ENCODE measurements around the gene DCXR. TPM values are rescaled to one million over a fixed set of nuclear protein-coding genes. Genes with fewer than 3 reads are reported as not detected.
A peak's percentile ranks its signal among the peaks of the same experiment; 100 is the strongest.

The DCXR gene
- total RNA-seq, 1 donor from 2014 or later = 36.5 TPM

- H3K36me3 Mint-ChIP-seq = peaks cover 3% of the 10 kb centered on the region
- Histone ChIP-seq H3K27me3 (no peaks in the 10 kb centered on the region), H3K4me1 (no peaks in the 10 kb centered on the region), H3K4me2 (no peak overlapping the region), H3K9me3 (ENCODE audit: low read depth) (no peaks in the 10 kb centered on the region), H3K4me3 (no peak overlapping the region), H3K27ac (peak overlapping the region; percentile 13), H3K9ac (no peak overlapping the region), H4K20me1 (ENCODE audit: low read depth) (peaks cover 8% of the 10 kb centered on the region), H3F3A (ENCODE audit: low read depth) (no peaks in the 10 kb centered on the region), H3K36me3 (no peaks in the 10 kb centered on the region), H2AFZ (replicated peaks) (no peak overlapping the region), H3K79me2 (ENCODE audit: low read depth) (peaks cover under 1% of the 10 kb centered on the region)
- no peak for DNase-seq (ENCODE audit: low spot score)
- H3K27me3 Mint-ChIP-seq (ENCODE audit: insufficient read depth, low read depth) = no peaks in the 10 kb centered on the region
- peaks cover under 1% of the 10 kb centered on the region for H3K4me1 Mint-ChIP-seq
- TF ChIP-seq EZH2phosphoT487 (IDR thresholded peaks at IDR 0.05) (no peak), CTCF (IDR thresholded peaks at IDR 0.05) (no peak), EZH2 (IDR thresholded peaks at IDR 0.05) (no peak)
- no peak overlapping the region for H3K27ac Mint-ChIP-seq
- H3K9me3 Mint-ChIP-seq = no peaks in the 10 kb centered on the region
- no peak overlapping the region for H3K4me3 Mint-ChIP-seq
Measured at GRCh38 chr17:82058230-82058854, 20.8 kb upstream of the DCXR start.

GRCh38 chr17:82056729-82057621 lies 19.5 kb upstream of the DCXR start:
- no peaks in the 10 kb centered on the region for H3K36me3 ChIP-seq
- no peak for DNase-seq (ENCODE audit: low spot score)

More at GRCh38 chr17:82056729-82057621, 19.5 kb upstream of the DCXR start:
- Histone ChIP-seq H3K4me1 (peaks cover 7% of the 10 kb centered on the region), H3K27ac (no peak overlapping the region), H3K27me3 (no peaks in the 10 kb centered on the region), H4K20me1 (ENCODE audit: low read depth) (peaks cover 18% of the 10 kb centered on the region), H3F3A (ENCODE audit: low read depth) (peaks cover 3% of the 10 kb centered on the region), H3K4me3 (no peak overlapping the region), H3K79me2 (ENCODE audit: low read depth) (peaks cover 14% of the 10 kb centered on the region), H2AFZ (replicated peaks) (no peak overlapping the region), H3K4me2 (no peak overlapping the region), H3K9ac (no peak overlapping the region), H3K9me3 (ENCODE audit: low read depth) (no peaks in the 10 kb centered on the region)
- H3K36me3 Mint-ChIP-seq = peaks cover 3% of the 10 kb centered on the region
- H3K4me3 Mint-ChIP-seq = no peak overlapping the region
- TF ChIP-seq EZH2 (IDR thresholded peaks at IDR 0.05) (no peak), EZH2phosphoT487 (IDR thresholded peaks at IDR 0.05) (no peak), CTCF (IDR thresholded peaks at IDR 0.05) (no peak)
- H3K4me1 Mint-ChIP-seq = peaks cover 4% of the 10 kb centered on the region
- H3K27me3 Mint-ChIP-seq (ENCODE audit: insufficient read depth, low read depth) = peaks cover 2% of the 10 kb centered on the region
- no peaks in the 10 kb centered on the region for H3K9me3 Mint-ChIP-seq
- no peak overlapping the region for H3K27ac Mint-ChIP-seq

Data from neural progenitor cell (in vitro differentiated cells).